ENCODE results near the gene ARHGAP26.

ARHGAP26 gene, protein sequence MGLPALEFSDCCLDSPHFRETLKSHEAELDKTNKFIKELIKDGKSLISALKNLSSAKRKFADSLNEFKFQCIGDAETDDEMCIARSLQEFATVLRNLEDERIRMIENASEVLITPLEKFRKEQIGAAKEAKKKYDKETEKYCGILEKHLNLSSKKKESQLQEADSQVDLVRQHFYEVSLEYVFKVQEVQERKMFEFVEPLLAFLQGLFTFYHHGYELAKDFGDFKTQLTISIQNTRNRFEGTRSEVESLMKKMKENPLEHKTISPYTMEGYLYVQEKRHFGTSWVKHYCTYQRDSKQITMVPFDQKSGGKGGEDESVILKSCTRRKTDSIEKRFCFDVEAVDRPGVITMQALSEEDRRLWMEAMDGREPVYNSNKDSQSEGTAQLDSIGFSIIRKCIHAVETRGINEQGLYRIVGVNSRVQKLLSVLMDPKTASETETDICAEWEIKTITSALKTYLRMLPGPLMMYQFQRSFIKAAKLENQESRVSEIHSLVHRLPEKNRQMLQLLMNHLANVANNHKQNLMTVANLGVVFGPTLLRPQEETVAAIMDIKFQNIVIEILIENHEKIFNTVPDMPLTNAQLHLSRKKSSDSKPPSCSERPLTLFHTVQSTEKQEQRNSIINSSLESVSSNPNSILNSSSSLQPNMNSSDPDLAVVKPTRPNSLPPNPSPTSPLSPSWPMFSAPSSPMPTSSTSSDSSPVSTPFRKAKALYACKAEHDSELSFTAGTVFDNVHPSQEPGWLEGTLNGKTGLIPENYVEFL

DNA sequence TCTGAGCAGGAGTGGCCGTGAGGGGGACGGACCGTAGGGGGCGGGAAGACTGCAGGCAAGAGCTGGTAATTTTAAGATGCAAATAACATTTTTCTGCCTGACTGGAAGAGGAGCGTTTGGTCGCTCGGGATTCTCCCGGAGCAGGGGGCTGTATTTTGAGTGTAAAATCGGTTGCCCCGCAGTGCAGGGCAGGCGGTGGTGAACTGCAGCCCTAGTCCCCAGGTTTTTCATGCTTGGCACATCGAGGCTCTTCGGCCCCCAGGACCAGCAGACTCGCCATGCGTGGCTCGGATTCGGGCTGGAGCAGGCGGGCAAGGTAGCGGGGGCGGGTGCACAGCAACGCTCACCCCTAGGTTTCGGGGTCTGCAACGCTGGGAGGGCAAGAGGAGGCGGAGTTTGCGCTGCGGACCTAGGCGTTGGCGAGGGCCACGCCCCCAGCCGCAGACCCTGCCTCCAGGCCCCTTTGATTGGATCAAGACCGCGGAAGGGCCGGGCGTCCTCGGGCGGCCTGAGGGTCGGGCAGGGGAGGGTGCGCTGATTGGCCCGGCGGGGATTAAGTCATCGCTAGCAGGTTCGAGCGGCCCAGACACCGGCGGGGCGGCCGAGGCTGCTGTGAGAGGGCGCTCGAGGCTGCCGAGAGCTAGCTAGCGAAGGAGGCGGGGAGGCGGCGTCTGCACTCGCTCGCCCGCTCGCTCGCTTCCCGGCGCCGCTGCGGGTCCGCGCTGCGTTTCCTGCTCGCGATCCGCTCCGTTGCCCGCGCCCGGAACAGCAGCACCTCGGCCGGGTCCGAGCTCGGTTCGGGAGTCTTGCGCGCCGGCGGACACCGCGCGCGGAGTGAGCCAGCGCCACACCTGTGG lies at the start of gene ARHGAP26:
ARHGAP26 (plus strand) TSS at position 585 of the 857 bp plus-strand sequence. CDS start 385 bp downstream, outside the sequence.
- DNase-seq: peak; percentile 88

DNA sequence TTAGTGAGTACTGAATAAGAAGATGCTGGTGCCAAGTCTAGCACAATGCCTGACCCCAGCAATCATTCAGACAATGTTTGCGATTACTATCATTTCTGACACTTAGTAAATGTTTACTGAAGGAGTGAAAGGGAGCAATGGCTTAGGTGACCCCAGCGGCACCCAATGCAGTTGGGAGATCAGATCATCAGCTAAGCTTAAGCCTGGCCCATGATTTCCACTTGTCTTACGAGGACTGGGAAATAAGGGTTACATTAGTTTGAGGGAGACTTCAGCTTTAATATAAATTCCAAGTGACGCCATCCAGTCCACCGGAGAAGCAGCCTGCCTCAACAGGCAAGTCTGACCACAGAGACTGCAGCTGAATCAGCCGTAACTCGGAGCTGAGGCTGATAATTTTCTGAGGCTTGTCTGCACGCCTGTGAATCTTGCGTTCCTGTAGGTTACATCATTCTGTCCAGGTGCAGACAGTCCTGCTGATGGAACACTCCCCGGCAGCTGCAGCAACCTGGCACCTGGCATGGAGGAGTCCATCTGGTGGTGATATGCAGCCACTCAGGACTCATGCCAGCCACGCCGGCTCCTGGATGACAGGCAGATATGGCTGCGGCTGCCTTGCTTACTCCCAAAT lies 49.4 kb upstream of the ARHGAP26 start:
- no peak for DNase-seq

DNA sequence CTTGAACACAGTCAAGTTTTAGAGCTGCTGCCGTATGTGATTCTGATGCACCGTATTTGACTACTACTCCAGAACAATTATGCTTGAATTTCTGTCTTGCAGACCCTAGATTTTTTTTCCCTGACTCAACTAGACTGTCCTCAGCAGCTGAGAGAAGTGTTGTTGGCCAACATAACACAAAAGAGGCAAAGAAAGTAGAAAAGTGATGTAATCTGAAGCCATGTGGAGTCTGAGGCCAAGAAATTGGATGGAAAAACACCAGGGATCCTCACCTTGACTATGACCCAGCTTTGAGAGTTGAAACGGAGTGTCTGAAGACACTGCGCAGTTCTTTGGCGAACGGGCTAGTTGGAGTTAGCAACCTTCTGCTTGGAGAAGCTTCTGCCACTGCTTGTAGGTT lies 48.0 kb upstream of the ARHGAP26 start:
- no peak for DNase-seq

DNA sequence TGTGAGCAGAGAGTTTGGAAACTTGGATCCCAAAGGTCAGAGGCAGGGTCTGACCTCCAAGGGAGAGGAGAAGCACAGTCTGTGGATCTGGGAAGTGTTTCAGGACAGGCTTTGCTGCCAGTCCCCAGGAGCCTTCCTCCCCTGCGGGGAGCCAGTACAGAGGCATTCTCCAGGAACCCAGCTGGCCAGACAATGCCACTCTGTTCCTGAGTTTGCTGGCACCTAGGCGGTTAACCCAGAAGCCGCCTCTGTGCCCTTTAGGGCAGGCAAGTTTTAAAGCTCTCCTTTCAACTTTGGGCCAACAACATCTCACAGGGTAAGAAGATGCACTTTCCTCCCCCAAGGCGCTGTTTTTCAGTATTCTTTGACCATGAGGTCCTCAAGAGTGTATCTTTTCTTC lies 47.3 kb upstream of the ARHGAP26 start:
- no peak for DNase-seq

DNA sequence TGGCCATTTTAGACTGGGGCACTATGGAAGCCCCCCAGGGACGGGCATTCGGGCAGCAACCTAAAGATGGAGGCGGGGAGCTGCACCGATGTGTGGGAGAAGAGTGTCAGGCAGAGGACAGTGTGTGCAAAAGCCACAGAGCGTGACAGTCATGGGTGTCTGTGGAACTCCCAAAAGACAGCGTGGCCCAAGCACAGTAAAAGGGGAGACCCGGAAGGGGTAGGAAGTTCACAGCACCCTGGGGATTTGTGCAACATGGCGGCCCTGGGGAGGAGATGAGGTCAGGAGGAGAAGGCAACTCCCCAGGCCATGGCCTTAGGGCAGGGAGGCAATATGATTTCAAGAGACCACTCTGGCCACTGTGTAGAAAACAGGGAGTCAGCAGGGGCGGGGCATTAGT lies 45.4 kb upstream of the ARHGAP26 start:
- no peak for DNase-seq

DNA sequence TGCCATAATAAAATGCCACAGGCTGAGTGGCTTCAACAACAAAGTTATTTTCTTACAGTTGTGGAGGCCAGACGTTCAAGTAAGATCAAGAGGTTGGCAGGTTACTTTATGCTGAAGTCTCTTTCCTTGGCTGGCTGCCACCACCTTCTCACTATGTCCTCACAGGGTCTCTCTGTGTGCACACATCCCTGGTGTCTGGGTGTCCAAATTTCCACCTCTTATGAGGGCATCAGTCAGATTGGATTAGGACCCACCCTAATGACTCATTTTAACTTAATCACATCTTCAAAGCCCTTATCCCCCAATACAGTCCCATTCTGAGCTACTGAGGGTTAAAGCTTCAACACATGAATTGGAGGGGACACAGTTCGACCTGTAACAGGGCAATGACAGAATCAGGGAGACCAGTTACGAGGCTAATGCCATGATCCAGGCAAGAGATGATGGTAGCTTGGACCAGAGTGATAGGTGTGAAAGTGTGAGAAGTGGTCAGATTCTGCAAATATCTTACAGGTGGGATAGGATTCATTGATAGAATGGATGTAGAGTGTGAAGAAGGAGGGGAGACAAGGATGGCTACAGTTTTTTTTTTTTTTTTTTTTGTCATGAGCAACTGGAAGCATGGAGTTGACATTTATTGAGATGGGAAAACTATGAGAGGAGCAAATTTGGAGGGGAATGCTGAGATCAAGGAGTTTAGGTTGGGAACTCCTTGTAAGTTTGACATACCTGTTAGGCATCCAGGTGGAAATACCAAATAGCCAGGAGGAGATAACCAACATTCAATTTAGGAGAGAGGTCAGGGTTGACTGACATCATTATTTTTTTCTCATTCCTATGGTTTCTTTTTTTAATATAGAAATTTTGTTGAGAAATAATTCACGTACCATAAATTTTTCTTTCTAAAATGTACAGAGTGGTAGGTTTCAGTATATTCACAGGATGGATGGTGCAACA lies 44.7 kb upstream of the ARHGAP26 start:
- no peak for DNase-seq

DNA sequence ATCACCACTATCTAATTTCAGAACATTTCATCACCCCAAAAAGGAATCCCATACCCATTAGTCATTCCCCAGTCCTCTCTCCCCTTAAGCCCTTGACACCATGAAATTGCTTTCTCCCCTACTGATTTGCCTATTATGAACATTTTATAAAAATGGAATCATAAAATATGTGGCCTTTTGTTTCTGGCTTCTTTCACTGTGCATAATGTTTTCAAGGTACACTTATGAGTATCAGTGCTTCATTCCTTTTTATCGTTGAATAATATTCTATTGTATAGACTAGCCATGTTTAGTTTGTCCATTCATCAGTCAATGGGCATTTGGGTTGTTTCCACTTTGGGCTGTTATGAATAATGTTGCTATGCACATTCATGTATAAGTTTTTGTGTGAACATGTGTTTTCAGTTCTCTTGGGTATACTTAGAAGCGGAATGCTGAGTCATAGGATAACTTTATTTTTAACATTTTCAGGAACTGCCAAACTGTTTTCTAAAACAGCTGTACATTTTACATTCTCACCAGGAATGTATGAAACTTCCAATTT lies 43.9 kb upstream of the ARHGAP26 start:
- no peak for DNase-seq

DNA sequence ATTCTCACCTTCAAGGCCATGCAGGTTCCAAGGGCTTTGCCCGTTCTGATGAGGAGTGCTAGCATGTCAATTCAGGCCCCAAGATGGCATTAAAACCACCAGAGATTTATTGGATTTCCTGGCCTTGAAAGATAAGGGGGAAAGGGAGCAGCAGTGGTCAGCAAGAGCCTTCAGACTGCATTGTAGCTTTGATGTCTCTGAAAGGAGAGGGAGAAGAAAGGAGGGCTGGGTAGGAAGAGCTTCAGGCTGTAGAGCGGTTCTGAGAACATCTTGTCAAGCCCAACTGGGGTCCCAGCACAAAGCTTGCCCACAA lies 42.5 kb upstream of the ARHGAP26 start:
- DNase-seq: no peak

DNA sequence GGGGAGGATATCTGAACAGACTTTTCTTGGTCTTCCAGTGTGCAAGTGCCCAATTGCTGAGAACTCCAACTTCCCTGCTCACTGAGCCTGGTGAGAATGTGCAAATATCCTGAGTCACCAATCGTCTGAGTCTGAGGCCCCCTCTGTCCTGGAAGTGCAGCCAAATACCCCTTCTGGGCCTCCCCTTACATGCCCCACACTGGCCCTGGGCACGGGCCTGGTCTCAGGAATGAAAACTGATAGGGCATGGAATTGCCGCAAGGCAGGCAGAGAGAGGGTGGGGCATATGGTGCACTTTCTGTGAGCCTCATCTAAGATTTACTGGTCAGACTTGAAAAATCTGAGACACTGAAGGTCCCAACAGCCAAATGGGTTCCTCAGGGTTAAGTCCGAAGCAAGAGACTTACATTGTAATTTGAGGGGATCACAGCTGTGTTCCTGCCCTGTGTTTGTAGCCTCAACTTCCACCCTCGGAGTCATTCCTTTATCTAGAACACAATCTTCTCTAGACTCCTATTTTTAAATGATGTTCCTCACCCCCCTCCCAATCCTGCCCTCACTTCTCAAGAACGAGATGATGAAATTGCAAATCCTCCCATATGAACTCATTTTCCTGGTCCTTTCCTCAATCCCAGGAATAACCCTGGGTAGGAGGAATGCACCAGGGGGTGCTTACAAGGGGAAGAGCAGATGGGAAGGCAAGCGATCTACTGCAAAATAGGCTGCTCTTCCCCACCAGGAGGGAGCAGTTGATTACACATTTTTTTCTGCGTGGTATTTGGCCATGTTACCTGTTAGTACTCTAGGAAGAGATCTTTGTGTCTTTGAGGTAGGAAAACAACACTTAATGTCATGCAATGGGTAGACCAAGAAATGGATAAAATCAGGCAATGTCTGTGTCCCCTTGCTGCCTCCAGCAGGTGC lies 34.6 kb upstream of the ARHGAP26 start:
- no peak for DNase-seq

DNA sequence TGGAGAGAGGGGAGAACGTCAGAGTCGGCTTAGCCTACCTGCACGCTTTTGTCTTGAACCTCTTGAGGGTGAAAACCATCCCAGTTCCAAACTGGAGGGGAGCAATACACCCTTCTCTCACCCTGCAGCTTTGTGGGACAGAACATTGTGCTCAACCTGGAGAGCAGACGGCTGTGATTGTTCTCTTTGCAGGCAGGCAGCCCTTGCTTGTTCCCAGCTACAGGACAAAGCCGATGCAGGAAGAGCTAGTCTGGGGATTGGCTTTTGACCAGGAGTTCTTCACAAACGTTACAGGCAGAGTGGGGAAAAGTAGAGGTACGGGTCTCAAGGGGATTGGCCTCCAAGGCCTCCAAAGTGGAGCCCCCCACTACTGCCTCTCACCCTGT lies 33.9 kb upstream of the ARHGAP26 start:
- DNase-seq: no peak

DNA sequence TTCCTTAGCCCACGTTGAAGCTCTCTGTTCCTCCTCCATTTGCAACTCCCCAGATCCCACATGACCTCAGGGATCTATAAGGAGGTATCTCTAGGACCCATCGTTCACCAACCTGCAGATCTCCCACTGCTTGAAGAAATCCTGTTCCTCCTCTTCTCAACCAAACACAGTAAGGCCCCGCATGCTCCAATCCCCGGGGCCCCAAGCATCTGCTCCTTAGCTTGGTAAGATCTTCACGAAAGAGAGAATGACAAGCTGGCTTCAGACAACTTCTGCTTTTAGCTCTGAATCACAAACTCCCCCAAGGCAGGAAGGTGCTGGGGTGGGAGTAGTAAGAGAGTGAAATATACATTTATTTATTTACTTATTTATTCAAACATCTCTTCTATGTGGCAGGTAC lies 33.0 kb upstream of the ARHGAP26 start:
- no peak for DNase-seq

DNA sequence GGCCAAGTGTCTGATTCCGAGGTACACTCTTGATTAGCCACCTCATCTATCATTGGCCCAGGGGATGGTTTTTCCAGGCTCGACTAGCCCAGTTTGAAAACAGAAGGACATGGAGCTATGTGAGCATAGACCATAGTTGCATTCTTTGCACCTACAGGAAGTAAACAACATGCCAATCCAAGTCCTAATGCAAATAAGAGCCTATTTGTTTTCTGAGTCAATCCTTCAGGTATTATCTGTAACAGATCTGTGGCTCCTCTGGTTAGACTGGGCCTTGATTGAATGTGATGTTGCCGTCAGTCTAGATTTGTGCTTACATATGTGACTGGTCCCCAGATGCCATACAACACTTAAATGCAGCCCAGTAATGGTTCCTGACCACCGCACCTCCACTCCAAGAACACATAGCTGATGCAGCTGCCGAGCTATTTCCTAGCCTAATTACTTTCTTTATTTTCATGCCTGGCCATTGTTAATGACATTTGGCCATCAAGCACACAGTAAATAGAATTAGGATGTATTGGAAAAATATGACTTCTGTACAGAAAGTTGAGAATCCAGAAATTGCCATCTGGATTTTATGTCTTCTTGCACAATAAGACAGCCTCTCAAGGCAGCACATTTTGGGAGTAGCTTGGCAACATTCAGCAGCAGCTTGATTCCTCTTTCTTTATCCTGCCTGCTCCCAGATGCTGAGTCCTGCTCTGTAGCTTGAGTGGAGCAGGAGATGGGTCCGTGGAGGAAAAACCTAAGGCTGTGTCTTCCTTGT lies 29.5 kb upstream of the ARHGAP26 start:
- no peak for DNase-seq

DNA sequence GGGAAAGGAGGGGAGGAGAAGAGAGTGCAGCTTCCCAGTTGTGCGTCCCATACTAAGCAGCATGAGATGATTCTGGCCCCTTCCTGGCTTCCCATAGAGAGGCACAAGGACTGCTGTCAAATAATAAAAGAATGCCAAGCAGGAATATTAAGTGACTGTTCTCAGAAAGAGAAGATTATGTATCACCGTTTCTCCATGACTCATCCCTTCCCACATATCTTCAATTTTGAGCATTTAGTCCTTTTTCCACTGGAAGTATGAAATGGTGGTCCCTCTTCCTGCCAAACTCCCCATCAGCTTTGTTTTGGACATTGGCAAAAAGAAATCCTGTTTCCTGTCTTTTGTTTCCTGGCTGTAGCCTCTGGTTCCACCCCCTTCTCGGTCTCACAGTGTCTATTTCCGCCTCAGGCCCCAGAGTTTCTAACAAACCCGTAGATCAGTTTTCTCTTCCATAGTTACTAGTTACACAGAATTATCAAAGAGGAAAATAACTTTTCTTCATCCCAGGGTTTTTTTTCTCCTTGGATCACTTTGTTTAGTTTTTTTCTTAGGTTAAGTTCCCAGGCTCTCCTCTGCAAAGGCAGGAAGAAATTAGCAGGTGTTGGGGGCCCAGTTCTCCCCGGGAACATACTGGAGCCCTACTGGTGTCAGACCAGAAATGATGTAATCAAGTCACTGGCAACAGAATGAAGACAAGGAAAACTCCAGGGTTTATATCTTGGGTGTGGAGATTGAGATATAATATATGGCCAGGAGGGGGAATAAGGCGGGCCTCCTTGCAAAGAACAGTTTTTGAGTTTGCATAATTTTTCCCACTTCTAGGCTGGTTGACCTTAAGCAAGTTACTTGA lies 26.4 kb upstream of the ARHGAP26 start:
- DNase-seq: no peak

DNA sequence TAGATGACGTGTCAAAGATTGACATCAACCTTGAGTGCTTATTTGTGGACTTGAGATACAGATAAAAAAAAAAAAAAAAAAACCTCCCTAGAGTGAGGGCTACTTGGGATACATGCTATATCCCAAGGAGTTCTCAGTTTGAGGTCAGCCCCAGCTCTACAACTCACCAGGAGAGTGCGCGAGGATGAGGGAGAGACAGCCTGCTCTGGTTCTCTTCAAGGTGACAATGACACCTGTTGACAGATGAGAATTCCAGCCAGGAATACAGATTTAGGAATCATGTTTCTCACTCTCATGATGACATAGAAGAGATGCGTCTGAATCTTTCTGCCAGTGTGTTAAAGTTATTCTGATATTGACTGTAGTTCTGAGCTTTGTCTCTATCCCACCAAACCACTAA lies 24.9 kb upstream of the ARHGAP26 start:
- DNase-seq: no peak

DNA sequence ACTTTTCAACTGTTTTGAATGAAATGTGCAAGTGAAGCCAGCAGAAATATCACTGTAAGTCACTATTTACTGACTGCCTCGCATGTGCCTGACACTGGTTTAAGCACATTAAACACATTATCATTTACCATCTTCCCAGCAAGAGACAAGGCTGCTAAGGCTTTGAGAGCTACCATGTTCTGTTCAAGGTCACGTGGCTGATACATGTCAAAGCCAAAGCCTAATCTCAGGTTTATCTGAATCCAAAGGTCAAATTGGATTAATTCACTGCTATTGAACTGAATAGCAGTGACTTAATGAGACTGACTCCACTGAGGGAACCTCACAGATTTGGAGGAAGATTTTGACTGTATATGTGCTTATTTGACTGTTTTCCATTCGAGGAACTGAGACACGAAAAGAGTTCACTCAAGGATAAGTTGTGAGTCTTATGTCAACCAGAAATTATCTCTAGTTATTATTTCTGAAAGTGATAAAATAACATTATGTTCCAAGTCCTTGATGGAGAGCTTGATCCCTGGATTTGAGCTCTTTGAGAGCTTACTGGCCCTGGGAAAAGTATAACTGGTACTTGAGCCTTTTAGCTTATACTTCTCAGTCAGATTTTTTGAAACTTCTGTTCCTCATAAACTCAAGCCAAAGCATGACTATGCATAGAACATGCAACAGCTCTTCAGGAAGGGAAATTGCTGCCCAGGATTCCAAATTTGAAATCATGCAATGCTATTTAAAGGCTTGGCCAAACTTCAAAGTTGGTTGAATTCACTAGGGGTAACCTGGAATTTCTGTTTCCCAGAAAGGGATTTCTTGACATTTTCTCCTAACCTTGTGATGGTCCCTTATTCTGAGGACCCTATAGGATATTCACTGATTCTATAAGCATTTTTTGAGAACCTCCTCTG lies 23.4 kb upstream of the ARHGAP26 start:
- no peak for DNase-seq

DNA sequence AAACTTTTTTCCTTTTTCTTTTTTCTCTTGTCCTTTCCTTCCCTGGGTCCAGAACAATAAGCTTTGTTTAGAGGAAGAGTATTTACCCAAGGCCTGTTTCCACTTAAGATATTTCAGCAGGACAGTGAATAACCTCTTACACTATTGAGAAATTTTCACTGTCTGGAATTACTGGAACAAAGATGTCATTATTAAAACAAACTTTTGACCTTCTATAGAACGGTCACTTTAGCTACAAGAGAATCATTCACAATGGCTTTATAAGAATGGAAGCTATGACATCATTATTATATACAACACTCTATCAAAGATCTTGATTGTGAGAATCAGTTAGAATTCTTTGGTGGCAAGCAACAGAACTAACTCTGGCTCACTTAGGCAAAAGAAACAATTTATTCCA lies 22.0 kb upstream of the ARHGAP26 start:
- no peak for DNase-seq

DNA sequence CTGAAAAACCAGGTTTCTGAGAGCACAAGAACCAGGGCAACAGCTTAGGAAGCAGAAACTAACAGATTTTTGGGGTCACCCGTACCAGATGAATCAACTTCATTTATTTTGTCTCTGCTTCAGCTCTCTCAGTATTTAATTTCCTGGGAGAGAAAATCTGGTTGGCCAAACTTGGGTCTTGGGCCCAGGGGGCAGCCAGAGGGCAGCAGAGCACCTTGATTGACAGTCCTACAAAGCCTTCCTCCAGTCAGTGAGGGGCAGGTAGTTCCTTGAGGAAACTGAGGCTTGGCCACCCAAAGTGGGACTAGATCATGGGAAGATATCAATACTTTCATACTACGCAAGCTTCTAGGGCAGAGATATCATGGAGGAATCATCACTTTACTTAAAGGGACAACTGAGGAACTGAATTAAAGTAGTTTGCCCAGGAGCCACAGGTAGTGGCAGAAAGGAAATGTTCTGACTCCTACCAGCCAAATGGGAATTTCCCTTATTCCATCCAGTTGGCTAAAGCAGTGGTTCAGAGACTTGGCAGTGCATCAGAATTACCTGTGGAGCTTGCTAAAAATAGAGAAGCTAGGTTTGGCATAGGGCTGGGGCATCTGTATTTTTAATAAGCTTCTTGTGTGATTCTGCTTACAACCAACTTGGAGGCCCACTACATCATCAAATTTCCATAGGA lies 21.5 kb upstream of the ARHGAP26 start:
- no peak for DNase-seq
